CD4-positive, alpha-beta memory T cell (primary cell): ENCODE results near the gene PXDC1. TPM values are rescaled to one million over a fixed set of nuclear protein-coding genes. Genes with fewer than 3 reads are reported as not detected.

Source experiments
- CTCF ChIA-PET: fragments of 350-600 bp; sonication (Branson Sonifier 250); formaldehyde crosslinking; loops from one replicate; lab custom pipeline; 2021; ENCODE audit warnings: inconsistent platforms; ENCODE audit not compliant: partially characterized antibody; lab: Charles Lee
- POLR2A ChIA-PET: fragments of 350-600 bp; sonication (Branson Sonifier 250); formaldehyde crosslinking; loops from one replicate; lab custom pipeline; 2021; ENCODE audit not compliant: partially characterized antibody; lab: Charles Lee
- DNase-seq, 5 donors: peaks; one replicate each; pipeline versions ENCODE4 v3.0.0 to v3.0.0-alpha.2; 2020 to 2022; ENCODE audit warnings: mixed read lengths in 1 of 5
- H3K27ac ChIP-seq: one replicate; pipeline ENCODE4 v1.7.0; 2013; ENCODE audit warnings: low read depth, low read length
- H3K27me3 ChIP-seq: 2 replicates; pipeline ENCODE4 v1.7.0; 2013; ENCODE audit warnings: mild to moderate bottlenecking, low read length, moderate library complexity; ENCODE audit not compliant: insufficient read depth
- H3K36me3 ChIP-seq: 2 replicates; pipeline ENCODE4 v1.7.0; 2013; ENCODE audit warnings: mild to moderate bottlenecking, low read length, moderate library complexity; ENCODE audit not compliant: insufficient read depth
- H3K4me1 ChIP-seq: 2 replicates; pipeline ENCODE4 v1.7.0; 2013; ENCODE audit warnings: mild to moderate bottlenecking, low read length, moderate library complexity; ENCODE audit not compliant: insufficient read depth
- H3K4me3 ChIP-seq, 2 donors: one replicate each; pipeline ENCODE4 v1.7.0; 2013; ENCODE audit warnings: low read length in 2 of 2, mild to moderate bottlenecking in 1 of 2
- H3K9me3 ChIP-seq, 2 donors: one replicate each; pipeline ENCODE4 v1.7.0; 2013; ENCODE audit warnings: low read length in 2 of 2, control low read depth in 1 of 2; ENCODE audit not compliant: control insufficient read depth in 1 of 2
- H3K27ac Mint-ChIP-seq, 7 donors: one replicate each; pipeline ENCODE4 v1.8.0; 2020 to 2021; ENCODE audit warnings: mixed read lengths in 7 of 7, mild to moderate bottlenecking in 6 of 7, inconsistent platforms in 3 of 7, moderate library complexity in 3 of 7
- H3K27me3 Mint-ChIP-seq, 2 donors: one replicate each; pipeline ENCODE4 v1.8.0; 2020 to 2021; ENCODE audit warnings: mixed read lengths in 2 of 2
- H3K36me3 Mint-ChIP-seq, 2 donors: one replicate each; pipeline ENCODE4 v1.8.0; 2020 to 2021; ENCODE audit warnings: mixed read lengths in 2 of 2, inconsistent platforms in 1 of 2, mild to moderate bottlenecking in 1 of 2
- H3K4me1 Mint-ChIP-seq, 4 donors: one replicate each; pipeline ENCODE4 v1.8.0; 2020 to 2021; ENCODE audit warnings: mixed read lengths in 4 of 4, mild to moderate bottlenecking in 1 of 4
- H3K4me3 Mint-ChIP-seq, 8 donors: one replicate each; pipeline ENCODE4 v1.8.0; 2020 to 2021; ENCODE audit warnings: mixed read lengths in 8 of 8, mild to moderate bottlenecking in 7 of 8, moderate library complexity in 6 of 8, inconsistent platforms in 3 of 8
- H3K9me3 Mint-ChIP-seq, 8 donors: one replicate each; pipeline ENCODE4 v1.8.0; 2020 to 2021; ENCODE audit warnings: mixed read lengths in 8 of 8, mild to moderate bottlenecking in 5 of 8, inconsistent platforms in 3 of 8, moderate library complexity in 1 of 8
- intact Hi-C: fragments of 100-400 bp; cut with micrococcal nuclease; formaldehyde crosslinking; loops from one replicate; pipeline ENCODE4 v1.15.1; 2023
- polyA plus RNA-seq, 2 donors: library from polyadenylated mRNA; unstranded; fragments of 300-500 nt; fragmentation: Illumina TruSeq; gene quantifications; one replicate each; pipeline ENCODE4 v1.2.3, GENCODE V29; 2021
- total RNA-seq, 2 experiments: library from RNA; stranded (reverse); gene quantifications; one replicate each; pipeline ENCODE4 v1.2.3, GENCODE V29; 2021

PXDC1 gene
- total and polyA plus RNA-seq, 4 experiments from 2014 or later: 0.50 to 0.52 TPM; not detected in 2

- ChIA-PET POLR2A (interaction anchor here (0.7 kb wide), 1 partner anchor 225 kb away, joined by 3 read pairs; no protein-coding TSS in a partner anchor), CTCF (interaction anchor here (0.8 to 8.1 kb wide), 8 partner anchors 14 to 267 kb away, joined by 3 to 111 read pairs (median 4); partner anchors contain the start of gene FAM50B)
- peaks cover 18% of the 10 kb centered on the region for H3K4me1 ChIP-seq
- intact Hi-C loops: no loop called here
- H3K4me3 ChIP-seq: no peak overlapping the region
- DNase-seq: no peak
- no peaks in the 10 kb centered on the region for H3K9me3 Mint-ChIP-seq
- no peak overlapping the region for H3K27ac Mint-ChIP-seq
- H3K9me3 ChIP-seq: no peaks in the 10 kb centered on the region
- H3K36me3 Mint-ChIP-seq: no peaks in the 10 kb centered on the region
- no peaks in the 10 kb centered on the region for H3K27me3 ChIP-seq
- H3K4me1 Mint-ChIP-seq: peaks cover 6 to 33% (median 11%) of the 10 kb centered on the region in 4 donors
- H3K27me3 Mint-ChIP-seq: peaks cover 9 to 11% of the 10 kb centered on the region in 2 donors
- H3K4me3 Mint-ChIP-seq: no peak overlapping the region
- H3K27ac ChIP-seq: no peak overlapping the region
- no peaks in the 10 kb centered on the region for H3K36me3 ChIP-seq
Observed at GRCh38 chr6:3746119-3746691, 5.3 kb downstream of the PXDC1 start.

- H3K27ac Mint-ChIP-seq: no peak overlapping the region
- Histone ChIP-seq H3K4me3 (no peak overlapping the region), H3K27me3 (no peaks in the 10 kb centered on the region), H3K27ac (no peak overlapping the region), H3K36me3 (no peaks in the 10 kb centered on the region), H3K9me3 (no peaks in the 10 kb centered on the region), H3K4me1 (peaks cover 15% of the 10 kb centered on the region)
- peaks cover 6 to 33% (median 11%) of the 10 kb centered on the region in 4 donors for H3K4me1 Mint-ChIP-seq
- no peaks in the 10 kb centered on the region for H3K9me3 Mint-ChIP-seq
- POLR2A ChIA-PET: interaction anchor here (0.7 kb wide), 1 partner anchor 225 kb away, joined by 3 read pairs; no protein-coding TSS in a partner anchor
- CTCF ChIA-PET: interaction anchor here (0.8 to 8.1 kb wide), 8 partner anchors 15 to 268 kb away, joined by 3 to 111 read pairs (median 4); partner anchors contain the start of gene FAM50B
- intact Hi-C loops: no loop called here
- no peak overlapping the region for H3K4me3 Mint-ChIP-seq
- peaks cover 9 to 11% of the 10 kb centered on the region in 2 donors for H3K27me3 Mint-ChIP-seq
- no peaks in the 10 kb centered on the region for H3K36me3 Mint-ChIP-seq
- DNase-seq: no peak
Observed at GRCh38 chr6:3745566-3746118, 5.9 kb downstream of the PXDC1 start.

DNA sequence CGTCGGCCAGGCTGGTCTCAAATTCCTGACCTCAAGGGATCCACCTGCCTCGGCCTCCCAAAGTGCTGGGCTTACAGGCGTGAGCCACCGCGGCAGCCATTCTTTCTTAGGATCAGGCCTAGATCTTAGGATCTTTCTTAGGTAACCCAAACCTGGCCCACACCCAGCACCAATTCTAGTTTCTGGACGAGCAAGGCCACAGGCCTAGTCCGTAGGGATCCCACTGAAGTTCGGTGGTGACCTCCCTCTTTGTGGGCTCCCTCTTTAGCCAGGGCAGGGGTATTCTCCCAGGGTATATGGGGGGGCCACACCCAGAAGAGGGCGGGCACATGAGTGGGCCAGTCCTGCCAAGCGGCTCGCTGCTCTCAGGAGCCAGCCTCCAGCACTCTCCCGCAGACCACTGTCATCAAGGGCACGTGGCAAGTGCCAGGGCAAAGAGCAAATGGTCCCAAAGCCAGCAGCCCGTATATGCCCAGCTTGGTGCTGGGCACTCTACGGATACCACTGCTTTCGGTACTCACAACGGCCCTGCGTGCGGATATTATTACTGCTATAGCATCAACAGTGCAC is 6.5 kb downstream of the PXDC1 start:
- POLR2A ChIA-PET: interaction anchor here (0.7 kb wide), 1 partner anchor 226 kb away, joined by 3 read pairs; no protein-coding TSS in a partner anchor
- H3K36me3 Mint-ChIP-seq: no peaks in the 10 kb centered on the region
- no peaks in the 10 kb centered on the region for H3K27me3 ChIP-seq
- no peaks in the 10 kb centered on the region for H3K9me3 Mint-ChIP-seq
- CTCF ChIA-PET: interaction anchor here (1.2 to 8.1 kb wide), 6 partner anchors 104 to 411 kb away, joined by 3 to 111 read pairs (median 8); partner anchors contain the start of gene FAM50B
- no peak for DNase-seq
- H3K36me3 ChIP-seq: no peaks in the 10 kb centered on the region
- H3K4me3 ChIP-seq: no peak overlapping the region
- H3K27ac ChIP-seq: no peak overlapping the region
- H3K4me1 ChIP-seq: peaks cover 14% of the 10 kb centered on the region
- peaks cover 9 to 11% of the 10 kb centered on the region in 2 donors for H3K27me3 Mint-ChIP-seq
- no peak overlapping the region for H3K27ac Mint-ChIP-seq
- H3K4me1 Mint-ChIP-seq: peaks cover 6 to 30% (median 11%) of the 10 kb centered on the region in 4 donors
- intact Hi-C loops: no loop called here
- H3K4me3 Mint-ChIP-seq: no peak overlapping the region
- no peaks in the 10 kb centered on the region for H3K9me3 ChIP-seq

GRCh38 chr6:3744211-3744900 is 7.2 kb downstream of the PXDC1 start:
- POLR2A ChIA-PET: no interaction called here

DNA sequence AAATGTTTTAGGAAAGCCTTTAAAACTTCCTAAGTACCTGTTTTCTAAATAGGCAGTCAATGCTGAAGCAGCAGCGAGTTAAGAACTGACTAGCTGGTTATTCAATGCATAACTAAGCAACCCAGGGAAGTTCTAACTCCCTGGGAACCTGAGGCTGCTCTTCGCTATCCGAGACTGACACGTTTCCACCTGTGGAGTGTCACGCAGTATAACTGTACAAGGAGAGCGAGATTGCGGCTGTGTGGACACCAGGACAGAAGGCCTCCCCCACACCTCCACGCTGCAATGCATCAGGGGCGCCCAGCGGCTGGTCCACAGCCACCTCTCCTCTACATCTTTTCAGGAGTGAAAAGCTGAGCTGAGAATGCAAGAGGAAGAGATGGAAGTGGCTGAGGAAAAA is 8.0 kb downstream of the PXDC1 start:
- Mint-ChIP-seq H3K9me3 (no peaks in the 10 kb centered on the region), H3K4me3 (peak overlapping the region in 1 of 8 donors; percentile 70), H3K27me3 (peaks cover 5 to 7% of the 10 kb centered on the region in 2 donors), H3K36me3 (no peaks in the 10 kb centered on the region), H3K27ac (no peak overlapping the region), H3K4me1 (peaks cover 6 to 20% (median 11%) of the 10 kb centered on the region in 4 donors)
- H3K9me3 ChIP-seq: no peaks in the 10 kb centered on the region
- POLR2A ChIA-PET: interaction anchor here (1.1 to 1.5 kb wide), 3 partner anchors 190 to 275 kb away, joined by 4 to 5 read pairs (median 4); no protein-coding TSS in a partner anchor
- H3K4me3 ChIP-seq: no peak overlapping the region
- no peaks in the 10 kb centered on the region for H3K27me3 ChIP-seq
- H3K27ac ChIP-seq: no peak overlapping the region
- no peaks in the 10 kb centered on the region for H3K36me3 ChIP-seq
- CTCF ChIA-PET: interaction anchor here (0.7 to 8.1 kb wide), 20 partner anchors 12 to 469 kb away, joined by 3 to 111 read pairs (median 6); partner anchors contain the start of gene FAM50B
- H3K4me1 ChIP-seq: peaks cover 12% of the 10 kb centered on the region
- intact Hi-C loops: loop anchor here (2.0 kb wide), 1 partner anchor 105 kb away; the partner anchor contains the start of gene FAM50B
- DNase-seq: no peak

More at GRCh38 chr6:3744211-3744900, 7.2 kb downstream of the PXDC1 start:
- DNase-seq: no peak
- Histone ChIP-seq H3K9me3 (no peaks in the 10 kb centered on the region), H3K36me3 (no peaks in the 10 kb centered on the region), H3K27ac (no peak overlapping the region), H3K4me3 (no peak overlapping the region), H3K27me3 (no peaks in the 10 kb centered on the region), H3K4me1 (peaks cover 12% of the 10 kb centered on the region)
- H3K27ac Mint-ChIP-seq: no peak overlapping the region
- no peaks in the 10 kb centered on the region for H3K36me3 Mint-ChIP-seq
- H3K27me3 Mint-ChIP-seq: peaks cover 7 to 9% of the 10 kb centered on the region in 2 donors
- peaks cover 6 to 24% (median 11%) of the 10 kb centered on the region in 4 donors for H3K4me1 Mint-ChIP-seq
- CTCF ChIA-PET: interaction anchor here (0.7 to 8.1 kb wide), 13 partner anchors 13 to 466 kb away, joined by 3 to 111 read pairs (median 12); partner anchors contain the start of gene FAM50B
- H3K4me3 Mint-ChIP-seq: no peak overlapping the region
- no peaks in the 10 kb centered on the region for H3K9me3 Mint-ChIP-seq
- intact Hi-C loops: no loop called here

DNA sequence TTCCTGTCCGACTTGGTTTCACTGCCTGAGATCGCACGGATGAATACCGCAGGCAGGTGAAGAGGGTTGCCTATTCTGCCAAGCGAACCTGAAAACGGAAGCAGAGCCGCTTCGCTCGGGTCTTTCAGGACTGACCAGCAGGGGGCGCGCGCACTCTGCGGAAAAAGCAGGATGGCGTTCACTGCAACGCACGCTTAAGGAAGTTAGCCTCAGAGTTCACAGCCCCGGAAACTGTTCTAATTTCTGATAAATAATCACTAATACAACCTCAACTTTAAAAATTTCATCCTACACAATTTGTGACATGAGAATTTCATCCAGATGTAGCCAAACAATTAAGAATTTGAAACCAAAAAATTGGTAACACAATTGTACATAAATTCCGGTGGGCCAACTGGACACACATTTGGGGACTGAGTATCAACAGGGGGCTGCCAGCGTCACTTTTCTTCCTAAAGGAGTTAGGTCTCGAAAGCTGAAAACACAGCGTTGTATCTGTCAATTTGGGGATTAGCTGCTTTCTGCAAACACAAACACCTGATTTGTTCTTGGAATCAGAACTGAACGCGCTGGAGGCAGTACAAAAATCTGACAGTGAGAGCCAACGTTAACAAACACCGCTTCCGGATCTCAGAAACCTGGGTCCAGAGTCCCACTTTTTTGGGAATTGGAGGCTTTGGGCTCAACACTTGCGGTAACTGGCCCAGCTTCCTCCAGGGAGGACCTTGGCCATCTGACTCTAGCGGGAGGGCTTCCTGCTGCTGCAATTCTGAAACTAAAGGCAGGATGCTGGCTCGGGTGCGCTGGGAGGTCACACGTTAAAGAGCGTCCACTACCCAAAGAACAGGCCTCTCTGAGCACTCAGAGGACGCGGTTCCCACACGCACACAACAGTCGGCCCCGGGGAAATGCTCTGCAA is 8.8 kb downstream of the PXDC1 start:
- Mint-ChIP-seq H3K27me3 (peaks cover 3 to 4% of the 10 kb centered on the region in 2 donors), H3K27ac (peak overlapping the region in 5 of 7 donors; percentile 34 to 83 (median 68)), H3K4me3 (peak overlapping the region; percentile 4 to 77 (median 61)), H3K9me3 (no peaks in the 10 kb centered on the region), H3K36me3 (no peaks in the 10 kb centered on the region), H3K4me1 (peaks cover 6 to 13% (median 11%) of the 10 kb centered on the region in 4 donors)
- intact Hi-C loops: loop anchor here (1.0 to 2.0 kb wide), 8 partner anchors 106 to 468 kb away; partner anchors contain the start of gene FAM50B
- CTCF ChIA-PET: interaction anchor here (0.8 to 8.1 kb wide), 23 partner anchors 11 to 470 kb away, joined by 3 to 111 read pairs (median 6); partner anchors contain the start of gene FAM50B
- Histone ChIP-seq H3K4me3 (peak overlapping the region in 1 of 2 donors; percentile 26), H3K27me3 (no peaks in the 10 kb centered on the region), H3K9me3 (no peaks in the 10 kb centered on the region), H3K36me3 (no peaks in the 10 kb centered on the region), H3K4me1 (peaks cover 12% of the 10 kb centered on the region), H3K27ac (no peak overlapping the region)
- DNase-seq: peak; percentile 79 to 84 (median 81)
- POLR2A ChIA-PET: interaction anchor here (0.8 to 1.5 kb wide), 5 partner anchors 171 to 279 kb away, joined by 3 to 6 read pairs (median 4); a partner anchor contains a TSS
